Stimulated activated CD4-positive, alpha-beta T cell treated with anti-CD3 and anti-CD28 coated beads, Interleukin-1b, Interleukin-23, amount 100 ng/mL, for 48 hours (primary cell): Measurements from ENCODE around the gene INO80D.

Experiments
- DNase-seq: peaks from one replicate; pipeline ENCODE4 v3.0.0-alpha.2; 2020

INO80D gene

DNA sequence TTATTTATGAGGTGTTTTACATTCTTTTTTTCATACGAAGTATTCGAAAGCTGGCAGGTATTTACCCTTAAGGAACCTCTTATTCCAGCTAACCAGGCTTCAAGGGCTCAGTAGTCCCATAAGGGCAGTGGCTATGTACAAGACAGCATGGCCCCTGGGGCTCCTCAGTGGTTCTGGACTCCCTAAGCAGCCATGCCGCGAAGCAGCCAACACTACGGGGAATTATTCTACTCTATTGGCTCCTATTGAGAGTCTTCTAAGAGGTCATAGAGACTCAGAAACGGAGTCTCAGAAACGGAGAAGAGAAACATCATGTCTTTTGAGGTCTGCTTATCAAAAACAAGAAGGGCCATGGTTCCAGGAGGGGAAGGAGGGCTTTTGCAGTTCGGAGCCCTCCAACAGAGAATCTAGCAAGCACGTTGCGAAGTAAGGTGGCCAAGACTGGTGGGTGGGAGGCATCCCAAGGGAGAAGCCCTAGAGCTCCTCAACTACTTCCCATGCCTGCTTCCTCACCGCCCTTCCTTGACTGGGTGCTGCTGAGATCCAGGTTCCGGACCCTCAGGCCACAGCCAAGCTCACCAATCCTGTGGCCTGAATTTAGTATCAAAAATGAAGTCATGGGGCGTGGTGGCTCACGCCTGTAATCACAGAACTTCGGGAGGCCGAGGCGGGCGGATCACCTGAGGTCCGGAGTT lies 109.7 kb downstream of the INO80D start:
- no peak for DNase-seq

DNA sequence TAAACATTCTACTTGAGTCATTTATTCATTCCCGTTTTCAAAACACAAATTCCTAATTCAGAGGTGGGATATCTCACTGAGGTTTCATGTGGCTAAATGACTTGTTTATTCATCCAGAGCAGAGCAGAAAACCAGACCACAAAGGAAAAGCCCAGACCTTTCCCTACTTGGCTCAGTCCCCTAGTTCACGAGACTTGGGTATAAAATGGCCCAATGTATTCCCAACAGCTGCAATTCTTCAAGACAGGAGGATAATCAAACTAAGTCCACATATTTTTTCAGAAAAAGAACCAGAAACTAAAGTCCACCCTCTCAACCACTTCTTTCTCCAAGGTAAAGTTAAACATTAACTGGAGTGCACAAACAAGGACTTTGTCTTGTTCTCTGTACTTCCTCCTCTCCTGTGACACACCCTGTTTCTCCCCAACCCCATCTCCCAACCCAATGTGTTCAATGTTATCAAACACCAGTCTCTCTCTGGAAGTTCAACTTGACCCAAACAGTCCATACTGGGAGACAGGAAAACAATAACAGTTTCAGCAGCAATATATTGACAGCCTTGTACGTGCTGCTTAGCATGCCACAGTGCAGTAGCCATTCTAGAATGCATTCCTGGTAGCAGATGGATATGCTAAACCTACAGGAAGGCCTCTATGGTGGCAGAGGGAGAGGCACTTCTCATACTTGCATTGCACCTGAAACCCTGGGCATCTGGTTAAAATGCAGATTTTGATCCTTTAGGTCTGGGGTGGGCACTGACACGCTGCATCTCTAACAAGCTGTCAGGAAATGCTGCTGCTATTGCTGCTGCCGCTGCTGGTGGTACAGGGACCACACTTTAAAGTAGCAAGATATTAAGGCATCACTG lies 110.7 kb downstream of the INO80D start:
- DNase-seq, result no peak

DNA sequence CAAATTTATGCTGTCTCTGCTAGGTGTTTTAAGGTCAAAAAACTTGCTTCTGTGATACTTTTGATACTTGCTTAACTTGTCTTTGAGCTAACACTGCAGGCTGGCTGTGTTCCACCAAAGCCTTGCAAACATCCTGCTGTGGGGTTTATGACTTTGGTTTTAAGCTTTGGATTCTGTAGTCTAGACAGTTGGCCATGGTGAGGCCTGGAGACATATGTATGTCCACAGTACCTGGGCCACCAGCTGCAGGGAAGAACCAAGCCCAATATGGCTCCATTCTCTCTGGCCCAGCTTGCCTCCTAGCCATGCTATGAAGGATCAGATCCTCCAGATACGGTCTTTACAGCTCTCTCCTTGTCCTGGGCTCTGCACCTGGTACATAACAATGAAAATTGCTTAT lies 113.9 kb downstream of the INO80D start:
- DNase-seq, result no peak

DNA sequence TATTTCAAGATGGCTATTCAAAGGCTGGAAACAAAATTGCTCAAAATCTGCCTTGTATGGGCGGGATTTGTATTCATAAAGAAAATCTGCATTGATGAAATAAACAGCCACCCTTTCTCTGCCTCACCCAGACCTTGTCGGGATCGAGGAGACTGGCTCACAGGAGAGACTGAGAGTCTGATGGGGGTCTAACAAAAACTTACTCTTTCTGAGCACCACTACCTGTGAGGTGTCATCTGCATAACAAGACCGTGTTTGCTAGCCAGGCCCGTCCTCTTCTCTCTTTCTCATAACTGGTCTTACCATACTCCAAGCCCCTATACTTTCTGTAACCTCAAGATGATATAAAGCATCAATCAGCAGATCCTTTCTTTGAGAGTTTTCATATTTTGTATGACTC lies 115.6 kb downstream of the INO80D start:
- no peak for DNase-seq

DNA sequence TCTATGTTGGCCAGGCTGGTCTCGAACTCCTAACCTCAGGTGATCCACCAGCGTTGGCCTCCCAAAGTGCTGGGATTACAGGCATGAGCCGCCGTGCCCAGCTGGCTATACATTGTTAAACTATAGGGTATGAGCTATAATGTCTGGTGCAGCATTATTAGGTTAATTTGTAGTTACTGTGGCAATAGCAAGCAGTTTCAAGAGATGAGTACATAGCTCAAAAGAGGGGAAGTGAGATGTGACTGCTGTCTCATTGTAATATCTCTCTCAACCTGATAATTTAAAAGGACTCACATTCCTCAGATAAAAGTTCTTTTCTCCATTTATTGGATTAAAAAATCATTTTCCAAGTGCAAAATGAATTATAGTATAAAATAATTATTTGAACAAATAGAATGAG lies 116.4 kb downstream of the INO80D start:
- DNase-seq, result no peak

DNA sequence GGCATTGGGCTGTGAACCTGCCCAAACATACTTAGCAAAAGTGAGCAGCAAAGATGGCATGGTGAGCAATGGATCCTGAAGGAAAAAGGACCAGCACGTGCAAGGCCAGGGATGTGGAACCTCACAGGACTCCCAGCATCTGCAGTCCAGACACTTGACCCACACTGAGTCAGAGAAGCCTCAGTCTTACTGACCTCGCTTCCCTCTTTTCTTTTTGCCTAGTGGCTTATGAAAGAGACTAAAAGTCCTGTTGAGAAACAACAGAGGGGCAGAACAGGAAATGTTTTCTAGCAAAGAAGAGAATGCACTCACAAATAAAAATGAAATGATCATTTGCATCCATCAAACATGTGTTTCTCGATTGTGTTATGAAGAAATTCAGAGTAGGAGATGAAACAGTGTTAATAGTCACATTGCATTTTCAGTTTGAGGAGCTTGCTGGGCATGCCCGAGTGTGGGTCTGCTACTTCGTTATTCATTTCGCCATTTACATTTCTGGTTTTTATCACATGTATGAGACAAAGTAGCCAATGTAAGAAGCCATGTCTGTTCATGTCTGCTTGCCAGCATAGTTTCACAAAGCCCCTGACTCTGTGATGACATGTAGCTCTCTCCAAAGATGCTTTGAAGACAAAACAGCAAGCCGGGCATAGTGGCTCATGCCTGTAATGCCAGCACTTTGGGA lies 118.4 kb downstream of the INO80D start:
- DNase-seq, result no peak

DNA sequence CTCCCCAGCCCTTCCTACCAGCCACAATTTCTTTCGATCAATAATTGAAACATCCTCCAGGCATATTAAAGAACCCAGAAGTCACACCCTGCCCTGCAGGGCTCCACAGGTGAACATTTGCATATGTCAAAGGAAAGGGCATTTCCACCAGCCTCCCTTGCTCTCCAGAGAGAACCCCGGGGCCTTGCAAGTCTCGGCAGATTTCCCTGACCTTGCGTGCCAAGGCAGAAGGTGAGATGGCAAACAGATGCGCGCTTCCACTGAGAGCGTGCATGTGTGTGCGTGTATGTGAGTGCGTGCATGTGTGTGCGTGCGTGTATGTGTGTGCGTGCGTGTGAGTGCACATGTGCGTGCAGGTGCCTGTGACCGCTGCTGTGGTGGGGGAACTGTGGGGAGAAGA lies 120.3 kb downstream of the INO80D start:
- no peak for DNase-seq

DNA sequence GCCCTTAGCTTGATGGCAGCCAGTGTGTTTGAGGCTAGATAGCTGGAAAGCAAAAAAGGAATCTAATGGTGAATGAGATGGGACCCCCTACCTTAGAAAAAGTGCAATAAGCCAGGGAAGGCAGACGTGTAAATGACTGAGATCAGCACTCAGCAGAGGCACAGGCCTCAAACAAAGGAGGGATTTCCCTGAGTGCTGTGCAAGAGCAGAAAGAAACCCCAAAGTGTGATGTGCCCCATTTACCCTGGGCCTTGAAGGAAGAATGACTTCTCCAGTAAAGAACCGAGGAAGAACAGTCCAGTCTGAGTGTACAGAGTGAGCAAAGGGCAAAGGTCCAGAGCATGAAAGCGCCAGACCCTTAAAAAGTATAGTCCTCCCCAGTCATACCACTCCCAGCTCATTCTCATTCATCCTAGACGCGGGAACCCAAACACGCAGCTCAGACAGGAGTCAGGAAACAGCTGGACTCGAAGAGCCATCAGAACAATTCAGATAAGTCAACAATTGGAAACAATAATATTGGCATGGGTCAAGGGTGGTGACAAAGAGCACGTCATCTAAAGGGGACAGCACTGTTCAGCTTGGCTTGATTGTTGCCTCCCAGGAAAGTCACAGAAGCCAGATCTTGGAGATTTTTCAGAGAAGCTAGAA lies 121.7 kb downstream of the INO80D start:
- no peak for DNase-seq

DNA sequence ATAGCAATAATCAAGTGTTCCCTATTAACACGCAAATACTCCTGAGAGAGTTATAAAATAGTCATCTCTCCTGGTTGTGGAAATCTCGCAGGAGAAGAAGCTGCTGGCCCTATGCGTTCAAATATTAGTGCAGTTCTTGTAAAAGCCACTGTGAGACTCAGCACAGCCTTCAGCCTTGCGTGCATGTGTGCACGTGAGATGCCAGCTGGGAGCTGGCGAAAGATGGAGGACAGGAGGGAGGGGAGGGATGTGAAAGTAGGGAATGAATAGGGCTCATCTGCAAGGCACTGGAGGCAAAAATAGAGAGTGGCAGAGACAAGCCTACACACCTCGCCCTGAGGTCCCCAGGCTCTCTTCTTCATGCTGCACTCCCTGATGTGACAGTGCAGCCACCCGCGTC lies 126.5 kb downstream of the INO80D start:
- no peak for DNase-seq

DNA sequence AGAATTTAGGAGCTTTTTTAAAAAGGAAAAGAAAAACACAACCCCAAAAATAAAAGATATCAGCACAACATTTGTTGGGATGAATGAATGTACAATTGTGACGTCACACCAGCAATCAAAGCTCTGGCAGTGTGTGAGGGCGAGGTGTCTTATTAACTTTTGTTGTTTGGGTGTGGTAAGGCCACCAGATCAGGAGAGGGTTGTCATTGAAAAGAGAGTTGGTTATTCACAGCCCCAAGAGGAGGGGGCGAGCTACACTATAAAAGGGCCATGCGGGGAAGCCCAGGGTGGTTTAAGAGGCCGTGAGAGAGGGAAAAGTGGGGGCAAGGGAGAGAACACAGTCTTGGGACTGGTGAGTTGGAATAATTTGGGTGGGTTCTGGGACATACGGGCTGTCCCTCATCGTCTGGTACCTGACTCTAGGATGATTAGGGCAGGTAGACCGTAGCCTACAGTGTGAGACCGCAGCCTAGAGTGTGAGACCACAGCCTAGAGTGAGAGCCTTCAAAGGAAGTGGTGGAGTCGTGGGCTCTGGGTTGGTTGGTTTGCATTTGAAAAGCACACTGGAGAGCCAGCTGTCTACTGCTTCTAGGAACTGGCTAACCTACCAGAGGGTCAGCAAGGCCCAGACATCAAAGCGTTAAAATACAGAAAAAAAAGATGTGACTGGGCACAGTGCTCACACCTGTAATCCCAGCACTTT lies 128.4 kb downstream of the INO80D start:
- no peak for DNase-seq

DNA sequence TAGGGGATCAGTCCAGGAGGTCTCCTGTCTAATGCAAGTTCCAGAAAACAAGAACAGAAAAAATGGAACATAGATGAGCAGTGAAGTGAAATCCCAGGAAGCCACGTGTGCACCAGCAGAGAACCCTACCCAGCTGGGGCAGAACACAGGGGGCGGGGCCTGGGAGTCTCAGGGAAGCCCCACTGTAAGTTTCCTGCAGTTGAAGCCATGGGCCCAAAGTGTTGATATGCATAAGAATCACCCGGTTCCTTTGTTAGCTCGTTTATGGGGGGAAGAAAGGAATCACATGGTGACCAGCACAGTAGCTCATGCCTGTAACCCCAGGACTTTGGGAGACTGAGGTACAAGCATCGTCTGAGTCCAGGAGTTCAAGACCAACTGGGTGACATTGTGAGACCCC lies 131.3 kb downstream of the INO80D start:
- no peak for DNase-seq

DNA sequence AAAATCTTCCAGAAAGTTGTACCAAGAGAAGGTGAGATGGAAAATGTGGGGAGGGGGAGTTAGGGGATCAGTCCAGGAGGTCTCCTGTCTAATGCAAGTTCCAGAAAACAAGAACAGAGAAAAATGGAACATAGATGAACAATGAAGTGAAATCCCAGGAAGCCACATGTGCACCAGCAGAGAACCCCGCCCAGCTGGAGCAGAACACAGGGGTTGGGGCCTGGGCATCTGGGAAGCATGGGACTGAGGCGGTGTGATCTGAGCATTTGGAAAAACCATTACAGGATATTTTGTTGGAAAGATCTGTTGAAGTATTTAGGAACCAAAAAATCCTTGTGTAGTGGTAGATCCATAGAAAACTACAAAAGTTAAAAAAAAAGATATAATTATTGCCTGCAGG lies 133.7 kb downstream of the INO80D start:
- no peak for DNase-seq

DNA sequence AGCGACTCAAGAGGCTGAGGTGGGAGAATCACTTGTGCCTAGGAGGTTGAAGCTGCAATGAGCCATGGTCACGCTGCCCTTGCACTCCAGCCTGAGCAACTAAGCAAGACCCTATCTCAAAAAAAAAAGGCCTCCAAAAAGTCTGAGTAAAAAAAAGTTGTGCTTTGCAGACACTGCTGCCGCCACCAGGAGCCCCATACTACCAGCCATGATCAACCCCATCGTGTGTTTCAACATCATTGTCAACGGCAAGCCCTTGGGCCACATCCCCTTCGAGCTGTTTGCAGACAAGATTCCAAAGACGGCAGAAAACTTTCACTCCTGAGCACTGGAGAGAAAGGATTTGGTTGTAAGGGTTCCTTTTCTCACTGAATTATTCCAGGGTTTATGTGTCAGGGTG lies 137.1 kb downstream of the INO80D start:
- DNase-seq, result no peak

DNA sequence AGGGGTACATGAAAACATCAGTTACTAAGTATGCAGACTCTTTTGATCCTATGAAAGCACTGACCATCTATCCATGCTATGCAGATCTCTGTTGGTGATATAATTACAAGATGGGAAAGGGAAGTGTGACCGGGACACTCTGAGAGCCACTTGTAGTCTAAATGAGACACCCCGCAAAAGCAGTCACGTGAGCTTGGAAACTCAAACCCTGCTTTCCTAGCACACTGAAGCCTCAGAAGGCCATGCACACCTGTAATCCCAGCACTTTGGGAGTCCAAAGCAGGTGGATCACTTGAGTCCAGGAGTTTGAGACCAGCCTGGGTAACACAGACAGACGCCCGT lies 137.5 kb downstream of the INO80D start:
- no peak for DNase-seq

DNA sequence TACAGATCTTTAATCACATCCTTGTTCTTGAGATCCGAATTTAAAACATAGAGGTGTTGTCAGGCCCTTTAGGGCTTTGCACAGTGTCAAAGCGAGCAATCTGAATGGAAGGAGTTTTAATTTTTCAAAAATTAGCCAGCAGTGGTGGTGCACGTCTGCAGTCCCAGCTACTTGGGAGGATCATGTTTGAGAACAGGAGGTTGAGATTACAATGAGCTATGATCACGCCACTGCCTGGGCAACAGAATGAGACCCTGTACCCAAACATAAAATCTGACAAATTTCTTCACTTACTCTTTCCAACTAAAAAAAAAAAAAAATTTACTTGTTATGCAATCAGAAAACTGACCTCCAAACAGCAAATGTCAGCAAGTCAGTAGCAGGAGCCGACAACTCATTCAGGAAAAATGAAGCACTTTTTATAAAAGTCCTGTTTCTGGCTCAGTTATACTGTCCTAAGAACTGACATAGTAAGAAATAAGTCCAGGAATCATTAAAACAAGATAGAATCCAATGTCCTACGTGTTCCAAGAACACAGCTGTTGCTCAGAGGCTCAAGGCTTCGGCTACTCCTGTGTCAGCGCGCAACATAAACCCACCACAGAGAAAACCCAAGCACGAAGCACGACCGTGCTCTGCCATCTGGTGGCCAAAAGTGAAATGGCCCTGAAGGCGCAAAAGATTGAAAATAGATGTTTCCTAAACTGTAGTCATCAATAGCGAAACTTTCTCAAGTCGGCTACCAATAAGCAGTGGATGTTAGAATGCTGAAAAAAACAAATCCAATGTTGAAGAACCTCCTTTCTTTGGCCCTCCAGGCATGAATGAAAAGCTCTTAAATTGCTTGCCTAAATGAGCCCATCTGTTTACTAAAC lies 138.1 kb downstream of the INO80D start:
- peak; percentile 57 for DNase-seq

DNA sequence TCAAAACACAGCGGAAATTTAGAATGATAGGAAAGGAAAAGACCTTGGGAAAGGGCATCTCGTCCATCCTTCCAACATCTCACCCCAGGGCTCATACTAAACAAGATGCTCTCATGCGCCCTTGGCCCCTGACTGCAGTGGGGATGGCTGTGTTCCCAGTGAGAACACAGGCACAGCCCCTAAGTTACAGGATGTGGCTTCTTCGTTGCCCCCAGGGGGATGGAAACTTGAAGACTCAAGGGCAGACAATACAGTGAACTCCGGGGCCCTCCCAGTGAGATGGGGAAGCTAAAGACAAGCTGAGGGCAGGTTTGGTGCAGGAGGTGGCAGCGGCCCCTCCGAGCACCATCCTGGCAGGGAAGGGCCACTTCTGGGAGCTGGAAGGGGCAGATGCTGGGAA lies 139.7 kb downstream of the INO80D start:
- DNase-seq, result no peak
